GM12874 (cell line): ENCODE data around the gene TRPM3.

Source experiments
- CTCF ChIP-seq: IDR thresholded peaks from 2 replicates; pipeline ENCODE4 v1.5.1; 2011; ENCODE audit warnings: low read depth, mild to moderate bottlenecking, control low read depth, low read length, moderate library complexity; ENCODE audit not compliant: insufficient read depth

The TRPM3 gene

GRCh38 chr9:70549926-70550325, 571.5 kb downstream of the TRPM3 start:
- no peak for TF ChIP-seq CTCF

- no peak for TF ChIP-seq CTCF
Observed at GRCh38 chr9:70542311-70542931, 579.0 kb downstream of the TRPM3 start.

GRCh38 chr9:70540016-70540415, 581.4 kb downstream of the TRPM3 start:
- no peak for TF ChIP-seq CTCF

GRCh38 chr9:70539526-70539925, 581.9 kb downstream of the TRPM3 start:
- TF ChIP-seq CTCF = no peak

GRCh38 chr9:70539001-70539400, 582.4 kb downstream of the TRPM3 start:
- TF ChIP-seq CTCF = no peak

- no peak for TF ChIP-seq CTCF
Observed at GRCh38 chr9:70537084-70537483, 584.3 kb downstream of the TRPM3 start.

GRCh38 chr9:70535546-70536323, 585.7 kb downstream of the TRPM3 start:
- TF ChIP-seq CTCF = no peak
